Chondrocyte (in vitro differentiated cells): ENCODE results near the gene MAML2. TPM values are rescaled to one million over a fixed set of nuclear protein-coding genes. Genes with fewer than 3 reads are reported as not detected.

Experiments
- DNase-seq: peaks from one replicate; pipeline ENCODE4 v3.0.0; 2021; ENCODE audit warnings: mixed read lengths, low spot score
- H3K27ac Mint-ChIP-seq: one replicate; pipeline ENCODE4 v1.8.0; 2021; ENCODE audit warnings: mild to moderate bottlenecking, moderate library complexity, mixed read lengths; ENCODE audit not compliant: unreplicated experiment
- H3K27me3 Mint-ChIP-seq: 2 replicates; pipeline ENCODE4 v1.8.0; 2021; ENCODE audit warnings: low read depth, mixed read lengths
- H3K36me3 Mint-ChIP-seq: 2 replicates; pipeline ENCODE4 v1.8.0; 2021; ENCODE audit warnings: low read depth, mixed read lengths
- H3K4me1 Mint-ChIP-seq: 2 replicates; pipeline ENCODE4 v1.8.0; 2021; ENCODE audit warnings: low read depth, mild to moderate bottlenecking, mixed read lengths
- H3K4me3 Mint-ChIP-seq: one replicate; pipeline ENCODE4 v1.8.0; 2021; ENCODE audit warnings: mild to moderate bottlenecking, moderate library complexity, mixed read lengths; ENCODE audit not compliant: unreplicated experiment
- H3K9me3 Mint-ChIP-seq: 2 replicates; pipeline ENCODE4 v1.8.0; 2021; ENCODE audit warnings: low read depth, mixed read lengths
- CTCF ChIP-seq: fragments of 200-600 bp; sonication (generic); IDR thresholded peaks from 2 replicates; pipeline ENCODE4 v1.5.0; 2021; ENCODE audit warnings: antibody characterized with exemption, mild to moderate bottlenecking, moderate library complexity
- total RNA-seq: library from RNA; stranded (reverse); gene quantifications from 3 replicates; pipeline ENCODE4 v1.2.1, GENCODE V29; 2021

MAML2 gene
- total RNA-seq, 1 donor from 2014 or later: 19.0 TPM

- Mint-ChIP-seq H3K9me3 (no peaks in the 10 kb centered on the region), H3K27me3 (no peaks in the 10 kb centered on the region), H3K27ac (peak overlapping the region; percentile 99), H3K36me3 (peaks cover 2% of the 10 kb centered on the region), H3K4me1 (peaks cover 73% of the 10 kb centered on the region), H3K4me3 (peak overlapping the region; percentile 16)
- DNase-seq: no peak
- TF ChIP-seq CTCF: no peak
Observed at GRCh38 chr11:96228910-96229309, 114.1 kb downstream of the MAML2 start.

GRCh38 chr11:96228473-96228891 is 114.5 kb downstream of the MAML2 start:
- Mint-ChIP-seq H3K9me3 (no peaks in the 10 kb centered on the region), H3K4me1 (peaks cover 73% of the 10 kb centered on the region), H3K4me3 (peak overlapping the region; percentile 60), H3K27ac (peak overlapping the region; percentile 99), H3K27me3 (no peaks in the 10 kb centered on the region), H3K36me3 (peaks cover 2% of the 10 kb centered on the region)
- DNase-seq: no peak
- TF ChIP-seq CTCF: peak; percentile 33

- Mint-ChIP-seq H3K4me1 (peaks cover 75% of the 10 kb centered on the region), H3K9me3 (no peaks in the 10 kb centered on the region), H3K27me3 (no peaks in the 10 kb centered on the region), H3K4me3 (no peak overlapping the region), H3K27ac (peak overlapping the region; percentile 99), H3K36me3 (peaks cover 2% of the 10 kb centered on the region)
- TF ChIP-seq CTCF: no peak
- DNase-seq: no peak
Observed at GRCh38 chr11:96227244-96227643, 115.8 kb downstream of the MAML2 start.

- peaks cover 70% of the 10 kb centered on the region for H3K4me1 Mint-ChIP-seq
- no peaks in the 10 kb centered on the region for H3K36me3 Mint-ChIP-seq
- no peak for TF ChIP-seq CTCF
- H3K27ac Mint-ChIP-seq: no peak overlapping the region
- DNase-seq: no peak
- no peaks in the 10 kb centered on the region for H3K9me3 Mint-ChIP-seq
- no peaks in the 10 kb centered on the region for H3K27me3 Mint-ChIP-seq
- H3K4me3 Mint-ChIP-seq: no peak overlapping the region
Observed at GRCh38 chr11:96223083-96223482, 119.9 kb downstream of the MAML2 start.

- DNase-seq: no peak
- Mint-ChIP-seq H3K27ac (peak overlapping the region; percentile 28), H3K4me3 (no peak overlapping the region), H3K4me1 (peaks cover 70% of the 10 kb centered on the region), H3K27me3 (no peaks in the 10 kb centered on the region), H3K9me3 (no peaks in the 10 kb centered on the region), H3K36me3 (no peaks in the 10 kb centered on the region)
- TF ChIP-seq CTCF: no peak
Observed at GRCh38 chr11:96222102-96222501, 120.9 kb downstream of the MAML2 start.
